Measurements from ENCODE around the gene MIF4GD.
"Not testable (repeated sequence)": the region's sequence is repeated elsewhere in the genome, so short reads cannot be mapped to it uniquely, and the experiment has no call there.

The MIF4GD gene

DNA sequence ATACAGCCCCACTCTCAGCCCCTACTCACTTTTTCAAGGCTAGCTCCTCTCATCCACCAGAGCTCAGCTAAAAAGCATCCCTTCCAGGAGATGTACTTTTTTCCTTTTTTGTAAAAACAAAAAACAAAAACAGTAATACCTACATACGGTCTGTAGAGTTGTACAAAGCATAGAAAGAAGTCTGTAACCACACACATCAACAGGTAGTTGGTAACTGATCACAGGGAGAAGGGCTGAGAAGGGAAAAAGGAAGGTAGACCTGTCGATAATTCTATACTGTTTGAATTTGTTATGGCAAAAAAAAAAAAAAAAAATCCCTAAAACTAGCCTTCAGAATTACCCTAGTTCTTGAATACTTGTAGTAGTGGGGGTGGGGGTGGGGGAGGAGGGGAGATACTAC, 17.3 kb upstream of the MIF4GD start:
- DNase-seq = no peak

DNA sequence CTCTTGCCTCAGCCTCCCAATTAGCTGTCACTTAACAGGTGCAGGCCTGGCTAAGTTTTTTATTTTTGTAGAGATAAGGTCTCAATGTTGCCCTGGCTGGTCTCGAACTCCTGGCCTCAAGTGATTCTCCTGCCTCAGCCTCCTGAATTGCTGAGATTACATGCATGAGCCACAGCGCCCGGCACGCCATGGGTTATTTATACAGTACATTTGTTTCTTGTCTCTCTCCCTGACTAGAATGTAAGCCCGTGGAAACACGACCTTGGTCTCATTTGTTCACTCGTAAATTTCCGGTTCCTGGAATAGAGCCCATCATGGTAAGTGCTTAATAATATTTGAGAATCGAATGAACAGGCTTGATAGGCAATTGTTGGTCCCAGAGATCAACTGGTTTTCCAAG, 16.2 kb upstream of the MIF4GD start:
- DNase-seq = no peak

DNA sequence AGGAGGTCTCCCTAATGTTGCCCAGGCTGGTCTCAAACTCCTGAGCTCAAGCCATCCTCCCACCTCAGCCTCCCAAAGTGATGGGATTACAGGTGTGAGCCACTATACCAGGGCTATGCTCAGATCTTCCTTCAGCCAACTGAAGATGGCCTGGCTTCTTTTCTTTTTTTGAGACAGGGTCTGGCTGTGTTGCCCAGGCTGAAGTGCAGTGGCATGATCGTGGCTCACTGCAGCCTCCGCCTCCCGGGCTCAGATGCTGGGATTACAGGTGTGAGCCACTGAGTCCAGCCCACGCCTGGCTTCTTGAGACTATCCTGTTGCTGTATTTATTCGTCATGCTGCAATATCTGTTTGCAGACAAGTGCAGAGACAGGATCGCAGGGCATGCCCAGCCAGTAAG, 14.1 kb upstream of the MIF4GD start:
- DNase-seq = no peak

DNA sequence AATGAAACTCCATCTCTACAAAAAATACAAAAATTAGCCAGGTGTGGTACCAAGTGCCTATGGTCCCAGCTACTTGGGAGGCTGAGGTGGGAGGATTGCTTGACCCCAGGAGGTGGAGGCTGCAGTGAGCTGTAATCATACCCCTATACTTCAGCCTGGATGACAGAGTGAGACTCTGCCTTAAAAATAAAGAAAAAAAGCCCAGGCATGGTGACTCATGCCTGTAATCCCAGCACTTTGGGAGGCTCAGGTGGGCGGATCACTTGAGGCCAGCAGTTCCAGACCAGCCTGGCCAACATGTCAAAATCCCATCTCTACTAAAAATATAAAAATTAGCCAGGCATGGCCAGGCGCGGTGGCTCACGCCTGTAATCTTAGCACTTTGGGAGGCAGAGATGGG, 9.2 kb upstream of the MIF4GD start:
- not testable (repeated sequence) for DNase-seq

DNA sequence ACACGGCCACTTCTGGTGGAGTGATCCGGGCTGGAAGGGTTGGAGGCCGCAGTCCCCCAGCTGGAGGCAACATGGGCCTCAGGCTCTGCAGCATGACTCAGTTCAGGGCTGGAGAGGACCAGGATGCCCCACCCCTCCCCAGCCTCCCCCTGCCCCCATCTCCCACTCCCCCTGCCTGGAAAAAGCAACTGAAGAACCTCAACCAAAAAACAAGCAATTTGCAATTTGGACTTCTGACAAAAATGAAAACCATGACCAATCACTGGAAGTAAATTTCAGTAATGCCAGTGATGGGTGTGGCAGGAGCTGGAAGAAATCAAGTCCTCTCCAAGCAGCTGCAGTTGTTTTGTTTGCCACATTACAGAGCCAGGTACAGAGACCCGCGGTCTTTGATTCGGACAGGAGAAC, 6.6 kb upstream of the MIF4GD start:
- no peak for DNase-seq

DNA sequence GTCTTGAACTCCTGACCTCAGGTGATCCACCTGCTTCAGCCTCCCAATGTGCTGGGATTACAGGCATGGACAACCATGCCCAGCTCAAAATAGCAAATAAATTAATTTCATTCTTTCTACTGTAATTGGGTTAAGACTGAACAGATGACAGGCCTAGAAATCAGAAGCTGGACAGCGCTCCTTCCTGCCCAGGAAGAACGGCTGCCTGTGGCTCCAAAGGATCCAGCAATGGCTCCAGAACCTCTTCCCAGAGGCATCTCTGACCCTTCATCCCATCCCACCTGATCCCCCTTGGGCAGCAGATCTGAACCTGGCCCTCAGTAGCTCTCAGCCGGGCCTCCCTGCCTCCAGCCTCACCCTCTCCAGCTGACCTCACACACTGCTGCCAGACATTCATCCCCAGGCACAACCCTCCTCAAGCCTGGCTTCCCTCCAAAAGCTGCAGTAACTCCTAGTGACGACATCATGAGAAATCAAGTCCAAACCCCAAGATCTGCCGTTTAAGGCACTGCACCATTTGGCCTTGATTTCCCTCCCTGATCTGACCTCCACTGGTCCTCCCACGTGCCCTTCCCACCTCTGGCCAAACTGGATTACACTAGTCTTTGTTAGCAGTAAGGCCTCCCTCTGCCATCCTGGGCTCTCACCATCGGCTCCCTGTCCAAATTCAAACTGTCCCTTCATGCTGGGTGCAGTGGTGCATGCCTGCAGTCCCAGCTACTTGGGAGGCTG, 3.1 kb upstream of the MIF4GD start:
- no peak for DNase-seq

DNA sequence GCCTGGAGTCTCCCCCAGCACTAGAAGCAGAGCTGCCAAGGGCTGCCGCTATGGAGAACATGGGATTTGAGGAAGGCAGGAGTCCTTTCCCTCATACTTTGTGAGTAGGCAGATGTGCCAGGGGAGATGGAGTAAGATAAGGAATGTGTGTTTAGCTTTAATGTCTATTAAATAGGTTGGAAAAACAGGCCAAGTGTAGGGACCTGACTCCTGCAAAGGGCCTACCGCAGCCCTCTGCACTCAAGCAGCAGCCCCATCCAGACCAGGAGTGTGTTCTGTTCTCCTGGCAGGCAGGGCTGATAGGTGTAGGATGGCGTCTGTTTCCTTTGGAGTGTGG, 1.8 kb upstream of the MIF4GD start:
- DNase-seq = no peak

DNA sequence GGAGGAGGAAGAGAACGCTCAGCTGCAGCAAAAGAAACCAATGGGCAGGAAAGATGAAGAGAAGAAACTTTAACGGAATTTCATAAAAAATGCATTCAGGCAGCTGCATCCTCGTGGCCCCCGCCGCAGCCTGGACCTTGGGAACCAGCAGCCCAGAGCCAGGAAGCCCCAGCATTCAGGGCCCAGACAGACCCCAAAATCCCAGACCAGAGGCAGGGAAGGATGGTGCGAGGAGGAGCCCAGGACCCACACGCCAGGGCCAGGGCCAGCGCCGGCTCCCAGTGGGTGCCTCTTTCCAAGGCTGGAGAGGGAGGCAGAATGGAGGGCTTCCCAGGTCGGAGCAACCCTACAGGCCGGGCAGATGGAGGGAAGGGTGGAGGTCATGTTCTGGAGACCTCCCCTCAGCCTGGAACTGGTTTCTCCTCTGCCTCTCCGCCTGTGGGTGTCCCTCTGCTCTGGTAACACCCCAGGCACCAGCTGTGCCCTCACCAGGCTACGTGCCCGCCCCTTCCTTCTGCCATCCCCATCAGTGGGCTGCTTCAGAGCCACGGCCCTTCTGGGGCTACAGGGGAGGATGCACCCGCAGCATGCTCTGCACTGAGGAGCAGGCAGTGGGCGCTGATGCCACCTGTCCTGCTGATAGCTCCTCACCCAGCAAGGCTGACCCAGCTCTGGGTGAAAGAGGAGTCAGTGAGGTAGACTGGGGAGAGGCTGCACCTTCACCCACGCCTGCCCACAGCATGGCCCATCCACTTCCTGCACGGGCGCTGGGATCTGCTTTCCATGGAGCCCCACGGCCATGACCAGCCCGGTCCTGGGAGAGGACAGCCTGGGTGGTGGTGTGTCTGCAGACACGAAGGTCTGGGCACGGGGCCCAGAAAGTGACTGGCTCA, 1.2 kb upstream of the MIF4GD start:
- peak in 1 of 5 donors; percentile 35 for DNase-seq

DNA sequence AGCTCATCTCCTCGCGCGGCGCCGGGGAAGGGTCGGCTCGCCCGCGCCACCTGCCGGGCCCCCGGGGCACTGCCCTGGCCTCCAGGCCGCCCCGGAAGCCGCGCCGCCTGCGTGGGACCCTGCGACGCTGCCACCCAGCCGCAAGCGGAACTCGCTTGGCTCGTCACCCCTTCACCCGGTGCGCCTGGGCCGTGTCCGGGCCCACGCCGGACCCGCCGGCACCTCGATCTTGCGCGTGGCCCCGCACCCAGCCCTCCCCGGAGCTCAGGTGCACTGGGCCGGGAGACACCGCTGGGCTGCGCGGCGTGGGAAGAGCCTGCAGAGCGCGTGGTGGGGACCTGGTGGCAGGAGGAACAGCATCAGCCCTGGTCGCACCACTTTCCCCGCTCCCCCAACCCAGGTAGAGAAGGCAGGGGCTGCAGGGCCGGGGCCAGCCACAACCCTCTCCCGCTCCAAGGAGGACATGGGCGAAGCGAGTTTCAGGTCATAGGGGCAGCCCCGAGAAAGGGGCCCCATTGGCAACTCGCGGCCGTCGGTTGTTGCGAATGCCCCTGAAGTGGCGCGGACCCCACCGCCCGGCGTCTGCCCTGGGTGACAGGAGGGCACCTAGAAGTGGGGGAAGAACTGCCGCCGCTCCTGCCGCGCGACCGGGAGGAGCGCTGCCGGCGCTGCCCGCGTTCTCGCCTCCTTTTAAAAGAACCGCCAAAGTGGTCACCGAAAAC, 363 bp upstream of the MIF4GD start:
- DNase-seq = peak; percentile 74 to 88 (median 81)

DNA sequence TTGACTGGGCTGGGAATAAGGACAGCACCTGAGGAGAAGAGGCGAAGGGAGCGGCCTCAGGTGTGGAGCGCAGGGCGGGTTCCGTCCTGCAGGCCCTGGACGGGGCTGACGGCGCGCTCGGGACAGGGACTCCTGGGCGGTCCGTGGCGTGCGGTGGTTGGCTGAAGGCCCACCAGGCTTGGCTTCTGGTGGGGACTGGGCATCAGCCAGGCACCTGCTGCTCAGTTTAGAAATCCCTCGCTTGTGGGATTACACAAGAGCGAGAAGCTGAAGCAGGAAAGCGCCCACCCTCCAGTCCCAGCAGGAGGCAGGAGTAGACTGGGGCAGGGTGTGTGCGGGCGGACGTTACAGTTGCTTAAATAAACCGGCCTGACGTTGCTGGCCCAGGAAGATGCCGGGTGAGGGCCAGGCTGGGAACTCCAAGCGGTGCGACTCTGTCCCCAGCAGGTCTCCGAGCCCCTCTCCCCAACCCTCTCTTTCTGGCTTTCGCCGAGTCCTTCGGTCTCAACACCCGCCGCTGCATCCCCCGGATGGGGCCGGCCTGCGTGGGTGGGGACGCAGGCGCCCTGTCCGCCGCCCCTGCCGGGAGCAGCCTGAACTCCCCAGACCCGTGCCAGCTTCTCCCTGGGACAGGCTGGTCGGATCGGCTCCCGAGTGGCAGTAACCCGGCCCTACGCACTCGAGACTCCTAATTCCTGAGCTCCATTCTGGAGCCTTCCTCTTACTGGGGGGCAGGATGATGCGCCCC, 639 bp downstream of the MIF4GD start:
- peak in 4 of 5 donors; percentile 25 to 70 (median 33) for DNase-seq

DNA sequence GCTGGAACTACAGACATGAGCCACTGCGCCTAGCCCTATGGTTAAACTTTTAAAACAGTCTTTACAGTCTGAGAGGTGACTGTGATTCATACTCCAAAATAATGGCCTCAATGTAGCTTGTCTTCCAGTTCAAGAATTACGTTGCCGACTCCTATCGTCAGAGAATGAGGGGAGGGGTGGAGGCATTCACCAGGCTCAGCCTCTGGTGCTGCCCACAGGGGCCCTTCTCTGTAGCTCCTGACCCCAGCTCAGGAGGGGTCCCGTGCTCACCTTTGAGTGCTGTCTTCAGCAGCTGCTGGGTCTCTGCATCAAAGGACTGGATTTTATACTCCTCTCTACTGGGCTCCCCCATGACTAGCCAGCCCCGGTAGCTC, 1.2 kb downstream of the MIF4GD start:
- DNase-seq = no peak

DNA sequence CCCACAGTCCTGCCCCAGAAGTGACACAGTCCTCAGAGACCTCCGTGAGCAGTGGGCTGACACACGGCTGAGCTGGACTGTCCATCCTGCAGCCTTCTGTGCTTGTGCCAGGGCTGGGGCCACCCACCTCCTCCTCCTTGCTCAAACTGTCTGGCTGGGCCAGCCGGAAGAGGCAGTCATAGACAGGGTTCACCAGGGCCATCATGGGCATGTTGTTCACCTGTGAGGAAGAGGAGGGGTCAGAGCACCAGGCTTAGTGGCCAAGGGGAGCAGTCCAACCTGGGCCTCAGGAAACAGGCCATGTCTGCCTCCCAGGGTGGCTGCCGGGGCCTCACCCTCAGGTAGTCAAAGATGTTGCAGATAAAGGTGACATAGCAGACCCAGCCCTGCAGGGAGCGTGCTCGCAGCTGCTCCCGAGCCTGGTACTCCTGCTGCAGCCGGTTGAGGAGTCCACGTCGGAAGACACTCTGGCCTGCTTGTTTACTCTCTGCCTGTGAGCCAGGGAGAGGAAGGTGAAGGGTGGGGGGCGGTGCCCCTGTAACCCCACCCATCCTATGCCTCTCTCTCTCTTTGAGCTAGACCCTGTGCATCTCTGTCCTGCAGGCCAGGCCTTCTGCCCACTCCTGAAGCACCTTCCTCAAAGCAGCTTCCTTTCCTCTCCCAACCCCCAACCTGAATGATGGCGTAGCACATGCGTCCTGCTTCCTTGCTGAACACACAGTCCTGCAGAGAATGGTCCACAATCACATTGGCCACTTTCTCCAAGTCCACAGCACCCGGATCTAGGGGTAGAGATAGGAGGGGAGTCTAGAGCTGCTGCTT, 3.4 kb downstream of the MIF4GD start:
- DNase-seq = no peak

DNA sequence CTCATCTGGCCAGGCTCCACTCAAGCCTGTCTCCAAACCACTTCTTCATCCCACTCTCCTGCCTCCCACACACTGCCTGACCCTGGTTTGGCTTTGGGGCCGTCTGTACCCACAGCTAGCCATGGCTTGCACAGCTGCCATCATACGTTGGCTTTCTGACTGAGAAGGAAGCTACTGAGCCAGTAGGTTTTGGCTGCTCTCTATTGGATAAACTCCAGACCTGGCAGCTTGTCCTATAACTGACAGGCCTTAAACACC, 3.9 kb downstream of the MIF4GD start:
- no peak for DNase-seq

DNA sequence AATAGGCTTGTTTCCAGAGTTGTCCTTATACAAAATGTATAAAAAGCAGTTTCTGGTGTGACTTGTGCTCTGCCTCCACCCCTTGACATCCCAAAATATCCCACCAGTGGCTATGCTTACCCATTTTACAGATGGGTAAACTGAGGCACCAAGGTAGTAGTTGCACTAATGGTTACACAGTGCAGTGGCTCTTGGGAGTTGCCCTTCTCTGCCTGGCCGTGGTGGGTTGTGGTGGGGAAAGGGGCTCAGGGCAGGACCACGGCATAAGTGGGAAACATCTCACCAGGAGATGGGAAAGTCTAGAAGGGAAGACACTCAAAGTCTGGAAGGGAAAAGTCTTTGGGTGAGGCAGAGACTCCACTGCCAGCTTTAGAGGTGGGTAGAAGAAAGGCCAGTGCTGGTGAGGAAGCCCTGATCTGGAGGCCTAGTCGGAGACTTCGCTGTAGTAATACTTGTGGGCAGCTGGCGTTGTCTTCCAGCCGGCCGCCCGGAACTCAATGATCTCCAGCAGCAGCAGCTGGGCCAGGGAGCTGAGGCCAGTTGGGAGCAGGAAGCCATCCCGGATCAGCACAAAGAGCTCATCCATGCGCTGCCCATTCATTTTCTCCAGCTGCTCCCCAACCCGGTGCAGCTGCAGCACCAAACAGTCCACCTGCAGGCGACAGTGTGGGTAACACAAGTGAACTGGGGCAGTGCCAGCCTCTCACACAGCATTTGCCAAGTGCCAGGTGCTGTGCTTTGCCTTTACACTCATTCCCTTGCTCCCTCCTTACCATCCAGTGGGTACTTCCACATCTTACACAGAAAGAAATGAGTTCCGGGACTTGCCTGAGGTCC, 4.5 kb downstream of the MIF4GD start:
- no peak for DNase-seq

DNA sequence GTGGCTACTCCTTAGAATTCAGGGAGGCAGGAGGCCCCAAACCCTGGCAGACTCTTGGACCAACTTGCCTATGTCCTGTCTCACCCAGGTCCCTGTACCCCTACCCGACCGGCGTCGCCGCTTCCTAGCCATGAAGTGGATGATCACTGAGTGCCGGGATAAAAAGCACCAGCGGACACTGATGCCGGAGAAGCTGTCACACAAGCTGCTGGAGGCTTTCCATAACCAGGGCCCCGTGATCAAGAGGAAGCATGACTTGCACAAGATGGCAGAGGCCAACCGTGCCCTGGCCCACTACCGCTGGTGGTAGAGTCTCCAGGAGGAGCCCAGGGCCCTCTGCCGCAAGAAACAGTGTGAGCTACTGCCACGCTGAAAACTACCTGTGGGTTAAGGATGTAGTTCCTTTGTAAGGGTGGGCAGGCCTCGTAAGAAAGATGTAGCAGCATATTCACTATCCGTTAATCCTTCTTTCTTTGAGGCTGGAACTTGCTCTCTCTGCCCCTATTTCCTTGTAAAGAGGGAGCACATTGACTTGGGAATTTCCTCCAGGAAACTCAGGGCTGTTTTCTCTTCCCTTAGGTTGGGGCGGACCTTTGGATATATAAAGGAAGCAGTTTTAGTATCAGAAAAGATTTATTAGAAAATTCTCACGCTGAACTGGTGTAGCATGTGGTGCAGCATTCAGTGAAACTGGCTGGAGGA, 5.3 kb downstream of the MIF4GD start:
- no peak for DNase-seq

DNA sequence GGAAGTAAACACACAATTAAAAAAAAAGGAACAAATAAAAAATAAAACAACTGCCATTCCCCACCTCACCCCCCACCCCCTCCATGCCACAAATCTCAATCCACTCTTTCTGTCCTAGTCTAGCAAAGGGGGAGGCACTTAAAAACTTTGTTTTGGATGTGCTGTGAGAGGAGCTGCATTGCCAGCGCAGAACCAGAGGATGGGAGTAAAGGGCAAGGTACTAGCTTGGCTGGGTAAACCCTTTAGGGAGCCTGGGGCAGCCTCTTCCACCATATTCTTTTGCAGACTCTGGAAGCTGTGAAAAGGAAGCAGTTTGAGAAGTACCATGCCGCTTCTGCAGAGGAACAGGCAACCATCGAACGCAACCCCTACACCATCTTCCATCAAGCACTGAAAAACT, 8.0 kb downstream of the MIF4GD start:
- DNase-seq = no peak

DNA sequence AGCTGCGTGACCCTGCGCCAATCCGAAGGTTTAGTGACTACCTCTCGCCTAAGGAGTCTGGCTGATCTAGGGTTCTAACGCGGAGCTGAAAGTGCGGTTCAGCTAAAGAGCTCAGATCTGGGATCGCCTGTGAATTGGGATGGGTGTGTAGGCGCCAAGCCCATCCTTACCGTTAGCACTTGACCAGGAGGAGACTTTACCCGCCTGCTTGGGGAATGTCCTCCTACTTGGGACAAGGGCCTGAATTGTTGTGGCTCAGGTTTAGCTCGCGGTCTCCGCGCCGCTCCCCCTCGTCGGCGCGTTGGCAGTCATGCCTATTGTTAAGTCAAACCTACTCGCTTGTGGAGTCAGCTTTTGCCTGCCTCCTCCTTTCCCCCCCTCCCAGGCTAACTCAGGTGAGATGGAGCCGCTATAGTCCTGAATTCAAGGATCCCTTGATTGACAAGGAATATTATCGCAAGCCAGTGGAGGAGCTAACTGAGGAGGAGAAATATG, 8.9 kb downstream of the MIF4GD start:
- no peak for DNase-seq

DNA sequence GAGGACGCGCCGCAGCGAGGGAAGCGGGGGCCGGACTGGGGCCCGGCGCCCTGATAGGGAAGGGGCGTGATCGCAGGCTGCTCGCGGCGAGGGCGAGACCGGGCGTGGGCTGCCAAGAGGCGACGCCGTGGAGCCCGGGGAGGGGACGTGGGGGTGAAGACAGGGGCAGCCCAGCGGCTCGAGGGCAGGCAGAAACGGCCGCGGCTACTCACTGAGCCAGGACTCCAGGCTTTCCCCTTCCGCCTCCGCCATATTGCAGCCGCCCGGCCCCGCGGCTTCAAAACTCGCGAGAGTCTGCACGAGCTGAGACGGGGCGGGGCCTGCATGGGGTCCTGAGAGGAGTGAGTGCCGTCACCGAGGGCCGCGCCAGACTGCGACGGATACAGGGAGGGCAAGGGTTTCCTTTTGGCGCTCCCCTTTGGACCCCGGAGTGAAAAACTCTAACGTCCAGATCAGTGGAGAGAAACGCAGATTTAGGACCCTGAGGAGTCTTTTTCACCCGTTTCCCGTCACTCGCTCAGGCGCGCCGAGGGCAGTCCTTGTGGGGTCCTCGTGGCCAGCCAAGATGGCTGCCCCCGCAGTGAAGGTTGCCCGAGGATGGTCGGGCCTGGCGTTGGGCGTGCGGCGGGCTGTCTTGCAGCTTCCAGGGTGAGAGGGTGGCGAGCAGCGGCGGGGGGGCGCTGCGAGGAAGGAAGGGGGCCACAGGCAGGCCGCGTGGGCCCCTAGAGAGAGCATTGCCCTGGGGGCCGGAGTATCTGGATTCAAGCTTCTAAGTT, 9.5 kb downstream of the MIF4GD start, which contains the start of the genes GGA3 and MRPS7:
Gene GGA3, minus strand, starts transcription at position 271 of the 776 bp plus-strand sequence. Its CDS starts 19 bp downstream, at position 252.
Gene MRPS7, plus strand, starts transcription at position 544 of the 776 bp plus-strand sequence. Its CDS starts 22 bp downstream, at position 566.
- peak; percentile 90 to 95 (median 93) for DNase-seq

DNA sequence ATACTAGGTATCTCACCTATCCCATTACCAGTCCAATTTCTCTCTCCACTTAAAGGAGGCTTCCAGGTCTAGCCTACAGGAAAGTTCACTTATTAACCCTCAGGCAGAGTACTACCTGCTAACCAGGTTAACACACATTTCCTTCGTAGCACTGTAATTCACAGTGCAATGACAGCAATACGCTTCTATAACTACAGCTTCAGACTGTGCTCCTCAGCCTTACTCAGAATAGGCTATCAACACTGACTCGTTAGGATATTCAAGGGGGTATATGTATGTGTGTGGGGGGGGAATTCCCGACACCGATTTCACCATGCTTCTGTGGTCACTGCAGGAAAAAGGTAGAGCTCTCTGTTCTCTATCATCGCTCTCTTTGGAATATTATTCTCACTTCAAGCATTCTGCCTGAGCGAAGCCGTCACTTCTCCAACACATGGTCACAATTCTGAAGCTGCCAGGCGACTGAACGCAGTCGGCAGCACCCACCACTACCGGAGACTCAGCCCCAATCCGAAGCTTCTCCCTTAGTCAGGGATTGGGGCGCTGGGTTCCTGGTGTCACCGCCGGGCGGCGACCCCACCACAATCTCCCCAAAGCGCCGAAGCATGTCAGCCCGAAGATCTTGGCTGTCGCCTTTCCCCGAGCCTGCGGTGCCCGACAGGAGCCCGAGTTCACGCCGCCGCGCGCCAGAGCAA, 10.2 kb downstream of the MIF4GD start:
- peak in 1 of 5 donors; percentile 31 for DNase-seq
